HEK293 (cell line): ENCODE data around the gene MYBPC3.

Source experiments
- GLI4 ChIP-seq: fragments of 450-650 bp; formaldehyde crosslinking; IDR thresholded peaks from 2 replicates; pipeline ENCODE4 v1.5.1; 2016; ENCODE audit warnings: missing biosample characterization, missing genetic modification characterization
- SALL2 ChIP-seq: fragments of 450-650 bp; formaldehyde crosslinking; IDR thresholded peaks from 2 replicates; pipeline ENCODE4 v1.5.0; 2017; ENCODE audit warnings: missing biosample characterization, mild to moderate bottlenecking, missing genetic modification characterization, borderline replicate concordance
- TCF7L2 ChIP-seq: IDR thresholded peaks from 2 replicates; pipeline ENCODE4 v1.6.1; 2011; ENCODE audit warnings: low read depth, mild to moderate bottlenecking, inconsistent platforms, low read length, moderate library complexity, borderline replicate concordance
- ZNF24 ChIP-seq: fragments of 450-650 bp; formaldehyde crosslinking; IDR thresholded peaks from 2 replicates; pipeline ENCODE4 v1.5.1; 2016; ENCODE audit warnings: missing biosample characterization, missing genetic modification characterization
- TF ChIP-seq, protein P1 (sequence below): fragments of 450-650 bp; formaldehyde crosslinking; IDR thresholded peaks from 2 replicates; pipeline ENCODE4 v1.5.1; 2016; ENCODE audit warnings: missing biosample characterization, missing genetic modification characterization
- TF ChIP-seq, protein P2 (sequence below): fragments of 450-650 bp; formaldehyde crosslinking; IDR thresholded peaks from 2 replicates; pipeline ENCODE4 v1.5.0; 2017; ENCODE audit warnings: missing biosample characterization, missing genetic modification characterization, borderline replicate concordance

DNA sequence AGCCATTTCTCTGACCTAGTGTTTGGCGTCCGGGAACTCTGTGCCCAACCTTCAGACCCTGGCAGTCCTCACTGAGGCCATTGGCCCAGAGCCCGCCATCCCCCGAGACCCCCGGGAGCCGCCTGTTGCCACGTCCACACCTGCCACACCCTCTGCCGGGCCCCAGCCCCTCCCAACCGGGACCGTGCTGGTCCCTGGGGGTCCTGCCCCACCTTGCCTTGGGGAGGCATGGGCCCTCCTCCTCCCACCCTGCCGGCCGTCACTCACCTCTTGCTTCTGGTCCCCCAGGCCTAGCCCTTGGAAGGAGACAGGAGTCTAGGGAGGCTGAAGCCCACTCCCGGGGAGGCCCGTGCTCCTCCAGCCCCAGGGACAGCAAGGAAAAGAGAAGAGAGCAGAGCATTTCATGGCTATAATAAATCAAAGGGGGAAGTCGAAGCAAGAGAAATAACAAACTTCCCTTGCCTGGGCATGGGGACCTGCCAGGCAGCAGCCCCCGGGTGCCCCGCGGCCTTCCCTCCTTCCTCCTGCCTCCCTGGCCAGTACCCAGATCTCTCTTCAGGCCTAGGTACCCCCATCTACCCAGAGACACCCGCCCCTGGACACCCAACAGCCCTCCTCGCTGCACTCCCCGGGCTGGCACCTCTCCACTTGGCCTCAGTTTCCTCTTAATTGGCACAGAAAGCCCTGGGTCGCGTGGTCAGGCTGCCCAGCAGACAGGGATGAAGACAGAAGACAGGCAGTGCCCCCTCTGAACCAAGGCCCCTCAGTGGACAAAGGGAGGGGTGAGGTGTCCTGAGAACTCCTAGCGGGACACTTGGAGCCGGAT is 42.9 kb upstream of the MYBPC3 start:
- TF ChIP-seq, protein P1, sequence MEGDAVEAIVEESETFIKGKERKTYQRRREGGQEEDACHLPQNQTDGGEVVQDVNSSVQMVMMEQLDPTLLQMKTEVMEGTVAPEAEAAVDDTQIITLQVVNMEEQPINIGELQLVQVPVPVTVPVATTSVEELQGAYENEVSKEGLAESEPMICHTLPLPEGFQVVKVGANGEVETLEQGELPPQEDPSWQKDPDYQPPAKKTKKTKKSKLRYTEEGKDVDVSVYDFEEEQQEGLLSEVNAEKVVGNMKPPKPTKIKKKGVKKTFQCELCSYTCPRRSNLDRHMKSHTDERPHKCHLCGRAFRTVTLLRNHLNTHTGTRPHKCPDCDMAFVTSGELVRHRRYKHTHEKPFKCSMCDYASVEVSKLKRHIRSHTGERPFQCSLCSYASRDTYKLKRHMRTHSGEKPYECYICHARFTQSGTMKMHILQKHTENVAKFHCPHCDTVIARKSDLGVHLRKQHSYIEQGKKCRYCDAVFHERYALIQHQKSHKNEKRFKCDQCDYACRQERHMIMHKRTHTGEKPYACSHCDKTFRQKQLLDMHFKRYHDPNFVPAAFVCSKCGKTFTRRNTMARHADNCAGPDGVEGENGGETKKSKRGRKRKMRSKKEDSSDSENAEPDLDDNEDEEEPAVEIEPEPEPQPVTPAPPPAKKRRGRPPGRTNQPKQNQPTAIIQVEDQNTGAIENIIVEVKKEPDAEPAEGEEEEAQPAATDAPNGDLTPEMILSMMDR = no peak
- TF ChIP-seq SALL2 (tag by site-specific recombination) (no peak), GLI4 (tag by site-specific recombination) (no peak), ZNF24 (tag by site-specific recombination) (no peak), TCF7L2 (no peak)
- TF ChIP-seq, protein P2, sequence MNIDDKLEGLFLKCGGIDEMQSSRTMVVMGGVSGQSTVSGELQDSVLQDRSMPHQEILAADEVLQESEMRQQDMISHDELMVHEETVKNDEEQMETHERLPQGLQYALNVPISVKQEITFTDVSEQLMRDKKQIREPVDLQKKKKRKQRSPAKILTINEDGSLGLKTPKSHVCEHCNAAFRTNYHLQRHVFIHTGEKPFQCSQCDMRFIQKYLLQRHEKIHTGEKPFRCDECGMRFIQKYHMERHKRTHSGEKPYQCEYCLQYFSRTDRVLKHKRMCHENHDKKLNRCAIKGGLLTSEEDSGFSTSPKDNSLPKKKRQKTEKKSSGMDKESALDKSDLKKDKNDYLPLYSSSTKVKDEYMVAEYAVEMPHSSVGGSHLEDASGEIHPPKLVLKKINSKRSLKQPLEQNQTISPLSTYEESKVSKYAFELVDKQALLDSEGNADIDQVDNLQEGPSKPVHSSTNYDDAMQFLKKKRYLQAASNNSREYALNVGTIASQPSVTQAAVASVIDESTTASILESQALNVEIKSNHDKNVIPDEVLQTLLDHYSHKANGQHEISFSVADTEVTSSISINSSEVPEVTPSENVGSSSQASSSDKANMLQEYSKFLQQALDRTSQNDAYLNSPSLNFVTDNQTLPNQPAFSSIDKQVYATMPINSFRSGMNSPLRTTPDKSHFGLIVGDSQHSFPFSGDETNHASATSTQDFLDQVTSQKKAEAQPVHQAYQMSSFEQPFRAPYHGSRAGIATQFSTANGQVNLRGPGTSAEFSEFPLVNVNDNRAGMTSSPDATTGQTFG (tag by site-specific recombination) = no peak
